IMR-90 (cell line): Measurements from ENCODE around the gene KLC3.

ENCODE experiments used
- CTCF ChIP-seq: conservative IDR thresholded peaks from 2 replicates; pipeline ENCODE4 v1.5.1; 2012; ENCODE audit warnings: mild to moderate bottlenecking, low read depth, low read length, improper control_type of control experiment
- MAFK ChIP-seq: IDR thresholded peaks from 2 replicates; pipeline ENCODE4 v1.6.1; 2012; ENCODE audit warnings: low read depth, low read length, improper control_type of control experiment
- NFE2L2 ChIP-seq: fragments of 150-350 bp; IDR thresholded peaks from 2 replicates; pipeline ENCODE4 v1.6.1; 2016; ENCODE audit warnings: low read depth, mild to moderate bottlenecking, low read length
- POLR2A ChIP-seq: IDR thresholded peaks from 2 replicates; pipeline ENCODE4 v1.6.1; 2012; ENCODE audit warnings: mild to moderate bottlenecking, low read depth, low read length
- RAD21 ChIP-seq: IDR thresholded peaks from 2 replicates; pipeline ENCODE4 v1.6.1; 2012; ENCODE audit warnings: low read length, improper control_type of control experiment
- RFX5 ChIP-seq: IDR thresholded peaks from 2 replicates; pipeline ENCODE4 v1.8.0; 2012; ENCODE audit warnings: low read depth, mild to moderate bottlenecking, low read length, moderate library complexity

GRCh38 chr19:45322744-45323281 lies 17.7 kb upstream of the KLC3 start, which contains the start of gene CKM:
- TF ChIP-seq CTCF (no peak), RFX5 (no peak), MAFK (no peak), NFE2L2 (no peak), RAD21 (no peak), POLR2A (no peak)
